HepG2 (cell line): Measurements from ENCODE around the gene ARHGAP23. TPM values are rescaled to one million over a fixed set of nuclear protein-coding genes. Genes with fewer than 3 reads are reported as not detected.

Source experiments
- ATF1 ChIP-seq: IDR thresholded peaks from 2 replicates; pipeline ENCODE4 v1.6.1; 2016; ENCODE audit warnings: mild to moderate bottlenecking, control low read depth
- GTF2F1 ChIP-seq: fragments of 150-350 bp; IDR thresholded peaks from 2 replicates; pipeline ENCODE4 v1.6.1; 2014; ENCODE audit warnings: low read length
- HCFC1 ChIP-seq: fragments of 150-350 bp; IDR thresholded peaks from 2 replicates; pipeline ENCODE4 v1.6.1; 2014; ENCODE audit warnings: low read depth, low read length
- HMG20A ChIP-seq: IDR thresholded peaks from 2 replicates; pipeline ENCODE4 v1.6.1; 2016; ENCODE audit warnings: borderline replicate concordance
- MYNN ChIP-seq: sonication (generic); formaldehyde crosslinking; IDR thresholded peaks from 2 replicates; pipeline ENCODE4 v1.4.0; 2020; ENCODE audit warnings: mild to moderate bottlenecking, low read depth, missing genetic modification reagents
- NAIF1 ChIP-seq: sonication (generic); formaldehyde crosslinking; IDR thresholded peaks from 2 replicates; pipeline ENCODE4 v1.5.0; 2020; ENCODE audit warnings: mild to moderate bottlenecking, missing genetic modification reagents, borderline replicate concordance
- SIN3B ChIP-seq: fragments of 150-350 bp; IDR thresholded peaks from 2 replicates; pipeline ENCODE4 v1.6.1; 2014; ENCODE audit warnings: low read length
- YEATS2 ChIP-seq: sonication (generic); formaldehyde crosslinking; IDR thresholded peaks from 2 replicates; pipeline ENCODE4 v1.4.0; 2020; ENCODE audit warnings: missing genetic modification reagents, borderline replicate concordance
- ZBTB21 ChIP-seq: sonication (generic); formaldehyde crosslinking; IDR thresholded peaks from 2 replicates; pipeline ENCODE4 v1.4.0; 2020; ENCODE audit warnings: missing genetic modification reagents
- ZNF101 ChIP-seq: sonication (generic); formaldehyde crosslinking; IDR thresholded peaks from 2 replicates; pipeline ENCODE4 v1.4.0; 2020; ENCODE audit warnings: mild to moderate bottlenecking, low read depth, missing genetic modification reagents, borderline replicate concordance
- ZNF530 ChIP-seq: sonication (generic); formaldehyde crosslinking; IDR thresholded peaks from 2 replicates; pipeline ENCODE4 v1.5.0; 2020; ENCODE audit warnings: low read depth, mild to moderate bottlenecking, missing genetic modification reagents
- ZNF674 ChIP-seq: sonication (generic); formaldehyde crosslinking; IDR thresholded peaks from 2 replicates; pipeline ENCODE4 v1.5.0; 2020; ENCODE audit warnings: low read depth, mild to moderate bottlenecking, missing genetic modification reagents
- polyA plus RNA-seq, 8 experiments: library from polyadenylated mRNA; depleted of rRNA in 3 of 8; stranded (reverse) in 7 of 8; unstranded in 1 of 8; fragments of >200 nt; fragmentation: Illumina TruSeq in 4 of 8; extraction: Trizol in 4 of 8; gene quantifications; 2 replicates each; pipeline versions ENCODE4 v1.2.1 to v1.2.3, GENCODE V29; 2011 to 2016; ENCODE audit warnings: low read depth in 4 of 8, missing spikeins in 1 of 8, mixed read lengths in 1 of 8; ENCODE audit not compliant: insufficient read depth in 1 of 8
- total RNA-seq, 5 experiments: library from RNA; depleted of rRNA; stranded (reverse); fragments of >200 nt; fragmentation: Illumina TruSeq; extraction: Trizol; gene quantifications; 2 replicates each; pipeline ENCODE4 v1.2.3, GENCODE V29; 2016; ENCODE audit warnings: low read depth in 1 of 5
- TF ChIP-seq, protein P1 (sequence below): sonication (generic); formaldehyde crosslinking; IDR thresholded peaks from 2 replicates; pipeline ENCODE4 v1.4.0; 2020; ENCODE audit warnings: mild to moderate bottlenecking, missing genetic modification reagents, borderline replicate concordance
- TF ChIP-seq, protein P2 (sequence below): sonication (generic); formaldehyde crosslinking; IDR thresholded peaks from 2 replicates; pipeline ENCODE4 v1.8.0; 2023; ENCODE audit warnings: mild to moderate bottlenecking, missing genetic modification reagents
- TF ChIP-seq, protein P3 (sequence below): IDR thresholded peaks from 2 replicates; pipeline ENCODE4 v1.6.1; 2016; ENCODE audit warnings: missing compliant biosample characterization, missing genetic modification reagents, borderline replicate concordance
- TF ChIP-seq, protein P4 (sequence below): sonication (generic); formaldehyde crosslinking; IDR thresholded peaks from 2 replicates; pipeline ENCODE4 v1.9.0; 2021; ENCODE audit warnings: mild to moderate bottlenecking, missing genetic modification reagents
- TF ChIP-seq, protein P5 (sequence below): sonication (generic); formaldehyde crosslinking; IDR thresholded peaks from 2 replicates; pipeline ENCODE4 v1.8.1; 2023; ENCODE audit warnings: mild to moderate bottlenecking, missing genetic modification reagents, borderline replicate concordance

The ARHGAP23 gene
- total and polyA plus RNA-seq, 2 of the 13 experiments (the other 11 are each of a cell fraction or from before 2014, with no cell fraction given) = 0.03 TPM; not detected in 1

DNA sequence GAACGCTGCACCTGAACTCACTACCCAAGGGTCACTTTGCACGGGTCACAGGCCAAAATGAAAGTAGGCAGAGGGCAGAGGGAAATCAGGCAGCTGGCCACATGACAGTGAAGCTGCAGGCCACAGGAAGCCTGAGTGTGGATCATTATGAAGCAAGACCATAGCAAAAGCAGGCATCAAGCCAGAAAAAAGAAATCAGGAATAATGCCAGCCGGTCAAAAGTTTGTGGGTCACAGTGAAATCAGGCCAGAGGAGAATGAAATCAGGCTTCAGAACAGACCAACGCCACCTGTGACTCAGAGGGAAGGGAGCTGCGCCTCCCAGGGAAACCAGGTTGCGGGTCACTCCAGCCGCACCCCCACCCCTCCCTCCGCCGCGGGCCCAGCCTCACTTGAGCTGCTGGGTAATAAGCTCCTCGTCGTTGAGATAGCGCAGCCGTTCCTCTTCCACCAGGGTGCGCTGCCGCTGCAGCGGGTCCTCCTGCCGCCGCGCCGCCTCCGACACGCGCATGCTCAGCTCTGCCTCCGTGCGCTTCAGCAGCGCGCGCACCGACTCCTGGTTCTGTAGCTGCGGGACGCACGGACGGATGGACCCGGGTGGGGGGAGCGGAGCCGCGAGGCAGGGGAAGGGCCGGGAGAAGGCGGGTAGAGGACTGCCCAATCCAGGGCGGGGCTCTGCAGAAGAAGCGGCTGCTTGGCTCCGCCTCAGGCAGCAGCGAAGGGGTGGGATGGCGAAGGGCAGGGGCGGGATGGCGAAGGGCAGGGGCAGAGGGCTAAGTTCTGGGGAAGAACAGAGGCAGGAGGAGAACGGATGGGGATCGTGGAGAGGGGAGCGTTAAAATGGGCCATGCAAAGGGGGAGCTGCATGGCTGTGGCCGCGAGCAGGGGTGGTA, 129.8 kb downstream of the ARHGAP23 start (continued):
- TF ChIP-seq, protein P1, sequence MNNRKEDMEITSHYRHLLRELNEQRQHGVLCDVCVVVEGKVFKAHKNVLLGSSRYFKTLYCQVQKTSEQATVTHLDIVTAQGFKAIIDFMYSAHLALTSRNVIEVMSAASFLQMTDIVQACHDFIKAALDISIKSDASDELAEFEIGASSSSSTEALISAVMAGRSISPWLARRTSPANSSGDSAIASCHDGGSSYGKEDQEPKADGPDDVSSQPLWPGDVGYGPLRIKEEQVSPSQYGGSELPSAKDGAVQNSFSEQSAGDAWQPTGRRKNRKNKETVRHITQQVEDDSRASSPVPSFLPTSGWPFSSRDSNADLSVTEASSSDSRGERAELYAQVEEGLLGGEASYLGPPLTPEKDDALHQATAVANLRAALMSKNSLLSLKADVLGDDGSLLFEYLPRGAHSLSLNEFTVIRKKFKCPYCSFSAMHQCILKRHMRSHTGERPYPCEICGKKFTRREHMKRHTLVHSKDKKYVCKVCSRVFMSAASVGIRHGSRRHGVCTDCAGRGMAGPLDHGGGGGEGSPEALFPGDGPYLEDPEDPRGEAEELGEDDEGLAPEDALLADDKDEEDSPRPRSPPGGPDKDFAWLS (CRISPR knock-in tag) = no peak
- TF ChIP-seq, protein P2, sequence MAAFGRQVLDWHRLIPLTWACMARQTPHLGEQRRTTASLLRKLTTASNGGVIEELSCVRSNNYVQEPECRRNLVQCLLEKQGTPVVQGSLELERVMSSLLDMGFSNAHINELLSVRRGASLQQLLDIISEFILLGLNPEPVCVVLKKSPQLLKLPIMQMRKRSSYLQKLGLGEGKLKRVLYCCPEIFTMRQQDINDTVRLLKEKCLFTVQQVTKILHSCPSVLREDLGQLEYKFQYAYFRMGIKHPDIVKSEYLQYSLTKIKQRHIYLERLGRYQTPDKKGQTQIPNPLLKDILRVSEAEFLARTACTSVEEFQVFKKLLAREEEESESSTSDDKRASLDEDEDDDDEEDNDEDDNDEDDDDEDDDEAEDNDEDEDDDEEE (CRISPR knock-in tag) = peak; percentile 72
- TF ChIP-seq, protein P3, sequence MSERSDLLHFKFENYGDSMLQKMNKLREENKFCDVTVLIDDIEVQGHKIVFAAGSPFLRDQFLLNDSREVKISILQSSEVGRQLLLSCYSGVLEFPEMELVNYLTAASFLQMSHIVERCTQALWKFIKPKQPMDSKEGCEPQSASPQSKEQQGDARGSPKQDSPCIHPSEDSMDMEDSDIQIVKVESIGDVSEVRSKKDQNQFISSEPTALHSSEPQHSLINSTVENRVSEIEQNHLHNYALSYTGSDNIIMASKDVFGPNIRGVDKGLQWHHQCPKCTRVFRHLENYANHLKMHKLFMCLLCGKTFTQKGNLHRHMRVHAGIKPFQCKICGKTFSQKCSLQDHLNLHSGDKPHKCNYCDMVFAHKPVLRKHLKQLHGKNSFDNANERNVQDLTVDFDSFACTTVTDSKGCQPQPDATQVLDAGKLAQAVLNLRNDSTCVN = 0 out of 2 replicates have a peak, but pooled peaks have one; percentile 48
- no peak for TF ChIP-seq ATF1 (CRISPR knock-in tag)
- no peak for TF ChIP-seq HMG20A (CRISPR knock-in tag)
- TF ChIP-seq, protein P4, sequence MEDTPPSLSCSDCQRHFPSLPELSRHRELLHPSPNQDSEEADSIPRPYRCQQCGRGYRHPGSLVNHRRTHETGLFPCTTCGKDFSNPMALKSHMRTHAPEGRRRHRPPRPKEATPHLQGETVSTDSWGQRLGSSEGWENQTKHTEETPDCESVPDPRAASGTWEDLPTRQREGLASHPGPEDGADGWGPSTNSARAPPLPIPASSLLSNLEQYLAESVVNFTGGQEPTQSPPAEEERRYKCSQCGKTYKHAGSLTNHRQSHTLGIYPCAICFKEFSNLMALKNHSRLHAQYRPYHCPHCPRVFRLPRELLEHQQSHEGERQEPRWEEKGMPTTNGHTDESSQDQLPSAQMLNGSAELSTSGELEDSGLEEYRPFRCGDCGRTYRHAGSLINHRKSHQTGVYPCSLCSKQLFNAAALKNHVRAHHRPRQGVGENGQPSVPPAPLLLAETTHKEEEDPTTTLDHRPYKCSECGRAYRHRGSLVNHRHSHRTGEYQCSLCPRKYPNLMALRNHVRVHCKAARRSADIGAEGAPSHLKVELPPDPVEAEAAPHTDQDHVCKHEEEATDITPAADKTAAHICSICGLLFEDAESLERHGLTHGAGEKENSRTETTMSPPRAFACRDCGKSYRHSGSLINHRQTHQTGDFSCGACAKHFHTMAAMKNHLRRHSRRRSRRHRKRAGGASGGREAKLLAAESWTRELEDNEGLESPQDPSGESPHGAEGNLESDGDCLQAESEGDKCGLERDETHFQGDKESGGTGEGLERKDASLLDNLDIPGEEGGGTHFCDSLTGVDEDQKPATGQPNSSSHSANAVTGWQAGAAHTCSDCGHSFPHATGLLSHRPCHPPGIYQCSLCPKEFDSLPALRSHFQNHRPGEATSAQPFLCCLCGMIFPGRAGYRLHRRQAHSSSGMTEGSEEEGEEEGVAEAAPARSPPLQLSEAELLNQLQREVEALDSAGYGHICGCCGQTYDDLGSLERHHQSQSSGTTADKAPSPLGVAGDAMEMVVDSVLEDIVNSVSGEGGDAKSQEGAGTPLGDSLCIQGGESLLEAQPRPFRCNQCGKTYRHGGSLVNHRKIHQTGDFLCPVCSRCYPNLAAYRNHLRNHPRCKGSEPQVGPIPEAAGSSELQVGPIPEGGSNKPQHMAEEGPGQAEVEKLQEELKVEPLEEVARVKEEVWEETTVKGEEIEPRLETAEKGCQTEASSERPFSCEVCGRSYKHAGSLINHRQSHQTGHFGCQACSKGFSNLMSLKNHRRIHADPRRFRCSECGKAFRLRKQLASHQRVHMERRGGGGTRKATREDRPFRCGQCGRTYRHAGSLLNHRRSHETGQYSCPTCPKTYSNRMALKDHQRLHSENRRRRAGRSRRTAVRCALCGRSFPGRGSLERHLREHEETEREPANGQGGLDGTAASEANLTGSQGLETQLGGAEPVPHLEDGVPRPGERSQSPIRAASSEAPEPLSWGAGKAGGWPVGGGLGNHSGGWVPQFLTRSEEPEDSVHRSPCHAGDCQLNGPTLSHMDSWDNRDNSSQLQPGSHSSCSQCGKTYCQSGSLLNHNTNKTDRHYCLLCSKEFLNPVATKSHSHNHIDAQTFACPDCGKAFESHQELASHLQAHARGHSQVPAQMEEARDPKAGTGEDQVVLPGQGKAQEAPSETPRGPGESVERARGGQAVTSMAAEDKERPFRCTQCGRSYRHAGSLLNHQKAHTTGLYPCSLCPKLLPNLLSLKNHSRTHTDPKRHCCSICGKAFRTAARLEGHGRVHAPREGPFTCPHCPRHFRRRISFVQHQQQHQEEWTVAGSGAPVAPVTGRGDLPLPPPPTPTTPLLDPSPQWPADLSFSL (CRISPR knock-in tag) = no peak
- TF ChIP-seq, protein P5, sequence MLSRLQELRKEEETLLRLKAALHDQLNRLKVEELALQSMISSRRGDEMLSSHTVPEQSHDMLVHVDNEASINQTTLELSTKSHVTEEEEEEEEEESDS = no peak
- no peak for TF ChIP-seq ZBTB21 (CRISPR knock-in tag)
- no peak for TF ChIP-seq ZNF674 (CRISPR knock-in tag)
- no peak for TF ChIP-seq NAIF1 (CRISPR knock-in tag)
- no peak; the same call in 1 of the 2 replicates for TF ChIP-seq HCFC1
- TF ChIP-seq ZNF530 = no peak
- peak; percentile 80; the same call in 1 of the 2 replicates for TF ChIP-seq YEATS2 (CRISPR knock-in tag)
- TF ChIP-seq GTF2F1 = no peak
- TF ChIP-seq MYNN (CRISPR knock-in tag) = 0 out of 2 replicates have a peak, but pooled peaks have one; percentile 51
- TF ChIP-seq ZNF101 (CRISPR knock-in tag) = no peak
- no peak for TF ChIP-seq SIN3B
